ENCODE data around the gene MGAT1.

The MGAT1 gene

GRCh38 chr5:180779985-180780610, 22.5 kb downstream of the MGAT1 start:
- no peak for TF ChIP-seq CTCF (conservative IDR thresholded peaks at IDR 0.05; ENCODE audit: low read length)
- DNase-seq (ENCODE audit: low read depth): no peak
- H3K4me3 ChIP-seq (ENCODE audit: low read length): no peak overlapping the region

- DNase-seq (ENCODE audit: low read depth): no peak
- no peak for TF ChIP-seq CTCF (conservative IDR thresholded peaks at IDR 0.05; ENCODE audit: low read length)
- no peak overlapping the region for H3K4me3 ChIP-seq (ENCODE audit: low read length)
Measured at GRCh38 chr5:180777475-180777874, 25.1 kb downstream of the MGAT1 start.

GRCh38 chr5:180776376-180776775, 26.2 kb downstream of the MGAT1 start:
- TF ChIP-seq CTCF (conservative IDR thresholded peaks at IDR 0.05; ENCODE audit: low read length): no peak
- DNase-seq (ENCODE audit: low read depth): no peak
- H3K4me3 ChIP-seq (ENCODE audit: low read length): no peak overlapping the region

GRCh38 chr5:180775624-180776023, 27.0 kb downstream of the MGAT1 start:
- H3K4me3 ChIP-seq (ENCODE audit: low read length): no peak overlapping the region
- no peak for DNase-seq (ENCODE audit: low read depth)
- no peak for TF ChIP-seq CTCF (conservative IDR thresholded peaks at IDR 0.05; ENCODE audit: low read length)

- no peak for TF ChIP-seq CTCF (conservative IDR thresholded peaks at IDR 0.05; ENCODE audit: low read length)
- no peak for DNase-seq (ENCODE audit: low read depth)
- no peak overlapping the region for H3K4me3 ChIP-seq (ENCODE audit: low read length)
Measured at GRCh38 chr5:180771839-180772238, 30.8 kb downstream of the MGAT1 start.

- no peak for DNase-seq (ENCODE audit: low read depth)
- TF ChIP-seq CTCF (conservative IDR thresholded peaks at IDR 0.05; ENCODE audit: low read length): no peak
- no peak overlapping the region for H3K4me3 ChIP-seq (ENCODE audit: low read length)
Measured at GRCh38 chr5:180769821-180770220, 32.8 kb downstream of the MGAT1 start.

- no peak overlapping the region for H3K4me3 ChIP-seq (ENCODE audit: low read length)
- no peak for TF ChIP-seq CTCF (conservative IDR thresholded peaks at IDR 0.05; ENCODE audit: low read length)
- DNase-seq (ENCODE audit: low read depth): no peak
Measured at GRCh38 chr5:180755601-180756000, 47.0 kb downstream of the MGAT1 start.
